ENCODE results near the gene BDNF.

- TF ChIP-seq POLR2A (IDR thresholded peaks at IDR 0.05; ENCODE audit: low read length) (no peak), GATA1 (IDR thresholded peaks at IDR 0.05; ENCODE audit: low read depth, low read length) (no peak)
These were observed 5.9 kb upstream of the BDNF start for GRCh38 chr11:27705873-27706820.

All from erythroblast (primary cell).